OCI-LY7 (cell line): ENCODE data around the gene IGF1R. TPM values are rescaled to one million over a fixed set of nuclear protein-coding genes. Genes with fewer than 3 reads are reported as not detected.

Source experiments
- BruUV-seq: library from RNA; stranded (reverse); fragments of 400-500 nt; replicated peaks from 2 replicates; lab custom pipeline; 2021; lab: Mats Ljungman, UMichigan
- CTCF ChIA-PET: fragments of 300-600 bp; sonication (Branson Sonifier 250); formaldehyde crosslinking; loops from one replicate; lab custom pipeline; 2022; ENCODE audit warnings: antibody characterized with exemption; ENCODE audit not compliant: unreplicated experiment; lab: Charles Lee
- POLR2A ChIA-PET: fragments of 300-600 bp; sonication (Branson Sonifier 250); formaldehyde crosslinking; loops from one replicate; lab custom pipeline; 2022; ENCODE audit warnings: antibody characterized with exemption; lab: Charles Lee
- DNase-seq: peaks from one replicate; pipeline ENCODE4 v3.0.0-alpha.2; 2015; ENCODE audit warnings: low spot score
- H2AFZ ChIP-seq: fragments of 200-600 bp; sonication (generic), shearing (Covaris generic); 2 replicates; pipeline ENCODE4 v1.6.1; 2014; ENCODE audit warnings: mild to moderate bottlenecking, antibody characterized with exemption, low read length, moderate library complexity
- H3K27ac ChIP-seq: fragments of 200-600 bp; sonication (generic); 2 replicates; pipeline ENCODE4 v1.5.1; 2014; ENCODE audit warnings: mixed run types, low read depth, mild to moderate bottlenecking, moderate library complexity, low read length, inconsistent platforms; ENCODE audit not compliant: poor library complexity, severe bottlenecking
- H3K36me3 ChIP-seq: fragments of 200-600 bp; sonication (generic); 2 replicates; pipeline ENCODE4 v1.6.1; 2014; ENCODE audit warnings: mild to moderate bottlenecking, antibody characterized with exemption, low read length, moderate library complexity, mixed read lengths; ENCODE audit not compliant: insufficient read depth
- H3K4me1 ChIP-seq: fragments of 200-600 bp; sonication (generic); 2 replicates; pipeline ENCODE4 v1.5.1; 2014; ENCODE audit warnings: mild to moderate bottlenecking, low read length; ENCODE audit not compliant: insufficient read depth, poor library complexity, severe bottlenecking
- H3K4me2 ChIP-seq: fragments of 200-600 bp; sonication (generic); 2 replicates; pipeline ENCODE4 v1.6.1; 2014; ENCODE audit warnings: mild to moderate bottlenecking, low read length
- H3K4me3 ChIP-seq: fragments of 200-600 bp; sonication (generic); 2 replicates; pipeline ENCODE4 v1.5.1; 2014; ENCODE audit warnings: mild to moderate bottlenecking, low read depth, low read length; ENCODE audit not compliant: poor library complexity, severe bottlenecking
- H3K79me2 ChIP-seq: fragments of 200-600 bp; sonication (generic); 2 replicates; pipeline ENCODE4 v1.6.1; 2016; ENCODE audit warnings: low read depth, mild to moderate bottlenecking, low read length, moderate library complexity, mixed read lengths; ENCODE audit not compliant: insufficient read depth
- H3K9me2 ChIP-seq: fragments of 200-600 bp; sonication (generic); 2 replicates; pipeline ENCODE4 v1.6.1; 2016; ENCODE audit warnings: mild to moderate bottlenecking, low read length, mixed read lengths; ENCODE audit not compliant: insufficient read depth
- H3K9me3 ChIP-seq: fragments of 200-600 bp; sonication (generic); 2 replicates; pipeline ENCODE4 v1.6.1; 2014; ENCODE audit warnings: mild to moderate bottlenecking, mixed run types, low read length, mixed read lengths
- H4K20me1 ChIP-seq: fragments of 200-600 bp; sonication (generic); 2 replicates; pipeline ENCODE4 v1.6.1; 2014; ENCODE audit warnings: mild to moderate bottlenecking, antibody characterized with exemption, low read length, moderate library complexity, mixed read lengths; ENCODE audit not compliant: insufficient read depth
- EZH2phosphoT487 ChIP-seq: fragments of 200-600 bp; sonication (generic); IDR thresholded peaks from 2 replicates; pipeline ENCODE4 v1.6.1; 2018; ENCODE audit warnings: low read depth, borderline replicate concordance, mild to moderate bottlenecking, mixed run types, antibody characterized with exemption, low read length, moderate library complexity, mixed read lengths
- intact Hi-C: fragments of 100-400 bp; cut with micrococcal nuclease; formaldehyde crosslinking; loops from one replicate; pipeline ENCODE4 v1.10.0; 2022; ENCODE audit not compliant: unreplicated experiment
- total RNA-seq, 2 experiments: library from RNA; depleted of rRNA in 1 of 2; stranded (reverse); fragments of >200 nt in 1 of 2; shearing (Covaris generic) in 1 of 2; gene quantifications; 2 replicates each; pipeline ENCODE4 v1.2.3, GENCODE V29; 2014 to 2022
- TF ChIP-seq, protein P1 (sequence below): fragments of 200-600 bp; sonication (generic); conservative IDR thresholded peaks from 2 replicates; pipeline ENCODE4 v1.5.1; 2014; ENCODE audit warnings: mild to moderate bottlenecking, antibody characterized with exemption, low read length, moderate library complexity, mixed read lengths

Gene IGF1R
- total RNA-seq, 2 experiments from 2014 or later: 26.5 to 29.1 TPM

DNA sequence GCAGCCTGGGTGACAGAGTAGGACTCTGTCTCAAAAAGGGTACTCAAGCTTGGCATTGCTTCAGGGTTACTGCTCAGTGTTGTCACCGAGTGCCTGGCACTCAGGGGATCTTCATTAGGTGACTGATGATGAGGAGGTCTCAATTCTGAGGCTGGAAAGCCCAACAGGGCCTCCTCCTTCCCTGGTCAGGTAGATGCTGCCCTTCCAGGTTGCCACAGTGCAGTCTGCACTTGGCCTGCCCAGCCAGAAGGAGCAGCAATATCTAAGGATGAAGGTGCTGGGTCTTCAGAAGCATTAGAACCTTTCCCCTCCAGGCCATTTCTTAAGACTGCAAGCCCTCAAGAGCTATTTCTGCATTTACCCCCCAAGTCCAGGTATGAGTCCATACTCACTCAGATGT, 317.3 kb downstream of the IGF1R start:
- Histone ChIP-seq H3K9me3 (no peaks in the 10 kb centered on the region), H3K9me2 (no peaks in the 10 kb centered on the region), H2AFZ (no peak overlapping the region), H3K79me2 (no peaks in the 10 kb centered on the region), H3K4me1 (no peaks in the 10 kb centered on the region), H3K27ac (no peak overlapping the region), H4K20me1 (no peaks in the 10 kb centered on the region), H3K4me2 (no peak overlapping the region), H3K36me3 (no peaks in the 10 kb centered on the region), H3K4me3 (no peak overlapping the region)
- BruUV-seq: no TSS peak
- intact Hi-C loops: no loop called here
- POLR2A ChIA-PET: interaction anchor here (1.0 to 1.4 kb wide), 2 partner anchors 9 to 22 kb away, joined by 4 to 5 read pairs; no protein-coding TSS in a partner anchor
- TF ChIP-seq EZH2phosphoT487: no peak
- TF ChIP-seq, protein P1, sequence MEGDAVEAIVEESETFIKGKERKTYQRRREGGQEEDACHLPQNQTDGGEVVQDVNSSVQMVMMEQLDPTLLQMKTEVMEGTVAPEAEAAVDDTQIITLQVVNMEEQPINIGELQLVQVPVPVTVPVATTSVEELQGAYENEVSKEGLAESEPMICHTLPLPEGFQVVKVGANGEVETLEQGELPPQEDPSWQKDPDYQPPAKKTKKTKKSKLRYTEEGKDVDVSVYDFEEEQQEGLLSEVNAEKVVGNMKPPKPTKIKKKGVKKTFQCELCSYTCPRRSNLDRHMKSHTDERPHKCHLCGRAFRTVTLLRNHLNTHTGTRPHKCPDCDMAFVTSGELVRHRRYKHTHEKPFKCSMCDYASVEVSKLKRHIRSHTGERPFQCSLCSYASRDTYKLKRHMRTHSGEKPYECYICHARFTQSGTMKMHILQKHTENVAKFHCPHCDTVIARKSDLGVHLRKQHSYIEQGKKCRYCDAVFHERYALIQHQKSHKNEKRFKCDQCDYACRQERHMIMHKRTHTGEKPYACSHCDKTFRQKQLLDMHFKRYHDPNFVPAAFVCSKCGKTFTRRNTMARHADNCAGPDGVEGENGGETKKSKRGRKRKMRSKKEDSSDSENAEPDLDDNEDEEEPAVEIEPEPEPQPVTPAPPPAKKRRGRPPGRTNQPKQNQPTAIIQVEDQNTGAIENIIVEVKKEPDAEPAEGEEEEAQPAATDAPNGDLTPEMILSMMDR: no peak
- DNase-seq: no peak
- CTCF ChIA-PET: no interaction called here

DNA sequence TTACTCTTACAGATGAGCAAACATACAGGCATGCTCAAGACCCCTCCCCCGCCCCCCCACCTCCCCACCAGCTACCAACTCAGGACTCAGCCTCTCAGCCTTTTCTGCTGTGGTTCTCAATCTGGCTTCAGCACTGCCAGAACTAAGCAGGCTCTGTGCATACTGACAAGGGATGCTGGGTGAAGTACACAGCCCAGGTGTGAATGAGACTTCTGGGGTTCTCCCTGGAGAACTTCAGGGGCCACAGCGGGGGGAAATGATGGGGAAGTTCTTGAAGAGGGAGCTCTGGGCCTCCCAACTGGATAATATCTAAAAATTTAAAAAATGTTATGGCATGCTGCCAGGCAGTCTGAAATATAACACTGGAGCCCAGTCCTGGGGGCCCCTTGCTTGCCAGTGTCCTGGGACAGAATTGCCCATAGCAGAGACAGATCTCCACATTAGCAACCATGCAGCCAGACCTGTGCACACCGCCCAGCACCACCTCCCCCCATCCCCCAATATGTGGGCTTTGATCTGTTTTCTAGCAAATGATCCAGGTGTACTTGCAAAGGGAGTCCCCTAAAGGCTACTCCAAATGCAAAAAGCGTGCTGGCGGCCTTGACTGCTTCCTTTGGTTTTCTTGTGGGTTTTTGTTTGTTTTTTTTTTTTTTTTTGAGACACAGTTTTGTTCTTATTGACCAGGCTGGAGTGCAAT, 317.9 kb downstream of the IGF1R start:
- Histone ChIP-seq H3K79me2 (no peaks in the 10 kb centered on the region), H3K27ac (no peak overlapping the region), H2AFZ (no peak overlapping the region), H3K9me2 (no peaks in the 10 kb centered on the region), H3K4me3 (no peak overlapping the region), H3K4me2 (no peak overlapping the region), H3K9me3 (no peaks in the 10 kb centered on the region), H3K36me3 (no peaks in the 10 kb centered on the region), H4K20me1 (no peaks in the 10 kb centered on the region), H3K4me1 (no peaks in the 10 kb centered on the region)
- intact Hi-C loops: no loop called here
- POLR2A ChIA-PET: interaction anchor here (0.6 kb wide), 2 partner anchors 144 to 162 kb away, joined by 3 to 4 read pairs; no protein-coding TSS in a partner anchor
- DNase-seq: no peak
- TF ChIP-seq EZH2phosphoT487: no peak
- TF ChIP-seq, protein P1: no peak
- CTCF ChIA-PET: no interaction called here
- BruUV-seq: no TSS peak

DNA sequence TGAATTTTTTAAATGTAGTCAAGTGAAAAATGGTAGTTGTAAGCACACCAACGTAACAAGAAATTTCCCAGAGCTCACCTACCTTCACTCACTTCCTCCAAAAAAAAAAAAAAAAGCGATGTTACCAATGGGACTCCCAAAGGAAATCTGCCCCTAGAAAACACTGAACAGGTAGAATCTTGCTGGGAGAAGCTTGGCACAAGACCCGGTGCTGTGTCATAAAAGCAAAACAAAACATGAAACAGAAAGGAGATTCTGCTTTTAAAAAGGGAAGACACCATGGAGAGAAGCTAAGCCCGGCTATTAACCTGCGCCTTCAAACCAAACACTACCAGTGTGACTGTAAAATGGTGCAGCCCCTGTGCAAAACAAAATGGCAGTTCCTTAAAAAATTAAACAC, 318.8 kb downstream of the IGF1R start:
- Histone ChIP-seq H3K4me3 (no peak overlapping the region), H3K4me1 (no peaks in the 10 kb centered on the region), H3K9me2 (no peaks in the 10 kb centered on the region), H3K4me2 (no peak overlapping the region), H3K9me3 (no peaks in the 10 kb centered on the region), H4K20me1 (no peaks in the 10 kb centered on the region), H3K27ac (no peak overlapping the region), H3K79me2 (no peaks in the 10 kb centered on the region), H3K36me3 (no peaks in the 10 kb centered on the region), H2AFZ (no peak overlapping the region)
- BruUV-seq: no TSS peak
- intact Hi-C loops: no loop called here
- POLR2A ChIA-PET: interaction anchor here (0.6 kb wide), 3 partner anchors 14 to 161 kb away, joined by 3 to 4 read pairs (median 4); no protein-coding TSS in a partner anchor
- no peak for TF ChIP-seq EZH2phosphoT487
- TF ChIP-seq, protein P1: no peak
- no peak for DNase-seq
- CTCF ChIA-PET: no interaction called here
